SK-N-SH (cell line): ENCODE results near the gene TPRG1L. TPM values are rescaled to one million over a fixed set of nuclear protein-coding genes. Genes with fewer than 3 reads are reported as not detected.

Experiments
- CTCF ChIA-PET: fragments of 300-600, 350-600 bp; formaldehyde crosslinking; extraction: SDS; loops from one replicate; lab custom pipeline; 2021; lab: Yijun Ruan, JAX
- POLR2A ChIA-PET: fragments of 350-600 bp; sonication (Branson Sonifier 250); formaldehyde crosslinking; extraction: SDS; loops from one replicate; lab custom pipeline; 2020; ENCODE audit warnings: antibody characterized with exemption, inconsistent platforms; lab: Yijun Ruan, JAX
- DNase-seq: peaks from one replicate; pipeline ENCODE4 v3.0.0; 2012
- H2AFZ ChIP-seq: fragments of 200-600 bp; sonication (generic); 2 replicates; pipeline ENCODE4 v1.8.1; 2016; ENCODE audit warnings: antibody characterized with exemption, mild to moderate bottlenecking, low read depth
- H3F3A ChIP-seq: fragments of 200-600 bp; sonication (generic); replicated peaks from 2 replicates; pipeline ENCODE3; 2016; ENCODE audit warnings: antibody characterized with exemption, mild to moderate bottlenecking; ENCODE audit not compliant: insufficient read depth
- H3K27ac ChIP-seq, 2 experiments: fragments of 200-500 bp in 1 of 2; fragments of 200-600 bp in 1 of 2; sonication (Bioruptor generic) in 1 of 2; sonication (generic), shearing (Covaris generic) in 1 of 2; 2 replicates each; pipeline versions ENCODE4 v1.5.1 to v1.6.1; 2014 to 2016; ENCODE audit warnings: low read depth in 2 of 2, inconsistent platforms in 1 of 2, low read length in 1 of 2, mild to moderate bottlenecking in 1 of 2, mixed read lengths in 1 of 2
- H3K27me3 ChIP-seq: fragments of 200-600 bp; sonication (generic), shearing (Covaris generic); 2 replicates; pipeline ENCODE4 v1.6.1; 2016; ENCODE audit warnings: mixed run types; ENCODE audit not compliant: insufficient read depth
- H3K36me3 ChIP-seq, 2 experiments: fragments of 200-500 bp in 1 of 2; fragments of 200-600 bp in 1 of 2; sonication (Bioruptor generic) in 1 of 2; sonication (generic) in 1 of 2; replicated peaks in 1 of 2; 2 replicates each; pipeline versions ENCODE3 to v1.5.1; 2014 to 2016; ENCODE audit warnings: low read length in 1 of 2, mild to moderate bottlenecking in 1 of 2; ENCODE audit not compliant: insufficient read depth in 2 of 2, control insufficient read depth in 1 of 2
- H3K4me1 ChIP-seq, 2 experiments: fragments of 200-500 bp in 1 of 2; fragments of 200-600 bp in 1 of 2; sonication (Bioruptor generic) in 1 of 2; sonication (generic), shearing (Covaris generic) in 1 of 2; 2 replicates each; pipeline versions ENCODE4 v1.5.1 to v1.6.1; 2014 to 2016; ENCODE audit warnings: low read depth in 1 of 2, low read length in 1 of 2, mixed run types in 1 of 2; ENCODE audit not compliant: insufficient read depth in 2 of 2, control insufficient read depth in 1 of 2
- H3K4me2 ChIP-seq: fragments of 200-600 bp; sonication (generic), shearing (Covaris generic); 2 replicates; pipeline ENCODE4 v1.6.1; 2017; ENCODE audit warnings: mixed run types
- H3K4me3 ChIP-seq, 2 experiments: fragments of 200-500 bp in 1 of 2; fragments of 200-600 bp in 1 of 2; sonication (Bioruptor generic) in 1 of 2; sonication (generic), shearing (Covaris generic) in 1 of 2; 2 replicates each; pipeline versions ENCODE4 v1.5.1 to v1.8.1; 2014 to 2016; ENCODE audit warnings: low read depth in 2 of 2, inconsistent platforms in 1 of 2, low read length in 1 of 2, mild to moderate bottlenecking in 1 of 2, mixed read lengths in 1 of 2, moderate library complexity in 1 of 2
- H3K79me2 ChIP-seq: fragments of 200-600 bp; sonication (generic); 2 replicates; pipeline ENCODE4 v1.8.1; 2017; ENCODE audit warnings: mild to moderate bottlenecking; ENCODE audit not compliant: insufficient read depth
- H3K9ac ChIP-seq: fragments of 200-600 bp; sonication (generic); 2 replicates; pipeline ENCODE4 v1.6.1; 2017; ENCODE audit warnings: mixed run types
- H3K9me2 ChIP-seq: fragments of 200-600 bp; sonication (generic); 2 replicates; pipeline ENCODE4 v1.6.1; 2017; ENCODE audit warnings: mixed run types
- H3K9me3 ChIP-seq: fragments of 200-600 bp; sonication (generic); 2 replicates; pipeline ENCODE4 v1.6.1; 2017; ENCODE audit warnings: mixed run types, mild to moderate bottlenecking, moderate library complexity
- H4K20me1 ChIP-seq: fragments of 200-600 bp; sonication (generic); 2 replicates; pipeline ENCODE4 v1.6.1; 2017; ENCODE audit warnings: mild to moderate bottlenecking, mixed run types; ENCODE audit not compliant: insufficient read depth
- CHD2 ChIP-seq: fragments of 150-350 bp; IDR thresholded peaks from 2 replicates; pipeline ENCODE4 v1.6.1; 2018; ENCODE audit warnings: low read length; ENCODE audit not compliant: partially characterized antibody
- ELF1 ChIP-seq: IDR thresholded peaks from 2 replicates; pipeline ENCODE4 v1.4.0; 2012
- FOXJ3 ChIP-seq: sonication (generic); formaldehyde crosslinking; IDR thresholded peaks from 2 replicates; pipeline ENCODE4 v1.5.1; 2020; ENCODE audit warnings: mild to moderate bottlenecking, missing genetic modification reagents
- FOXM1 ChIP-seq: IDR thresholded peaks from 2 replicates; pipeline ENCODE4 v1.4.0; 2012; ENCODE audit warnings: low read depth, mild to moderate bottlenecking
- JUND ChIP-seq: IDR thresholded peaks from 2 replicates; pipeline ENCODE4 v1.4.0; 2012
- MEF2A ChIP-seq: IDR thresholded peaks from 2 replicates; pipeline ENCODE4 v1.4.0; 2012; ENCODE audit warnings: low read depth, borderline replicate concordance
- NFIC ChIP-seq: IDR thresholded peaks from 2 replicates; pipeline ENCODE4 v1.4.0; 2012; ENCODE audit warnings: borderline replicate concordance
- NRF1 ChIP-seq: IDR thresholded peaks from 2 replicates; pipeline ENCODE4 v1.6.1; 2012; ENCODE audit warnings: low read depth, mild to moderate bottlenecking, low read length
- RCOR1 ChIP-seq: fragments of 150-350 bp; IDR thresholded peaks from 2 replicates; pipeline ENCODE4 v1.6.1; 2017; ENCODE audit warnings: antibody characterized with exemption, low read length
- RXRA ChIP-seq: IDR thresholded peaks from 2 replicates; pipeline ENCODE4 v1.4.0; 2012; ENCODE audit warnings: low read depth, mild to moderate bottlenecking, borderline replicate concordance
- SIN3A ChIP-seq: IDR thresholded peaks from 2 replicates; pipeline ENCODE4 v1.6.1; 2012; ENCODE audit warnings: low read depth, mild to moderate bottlenecking, low read length, moderate library complexity, borderline replicate concordance
- SMC3 ChIP-seq: IDR thresholded peaks from 2 replicates; pipeline ENCODE4 v1.6.1; 2012; ENCODE audit warnings: low read depth, low read length, improper control_type of control experiment
- TCF12 ChIP-seq: IDR thresholded peaks from 2 replicates; pipeline ENCODE4 v1.4.0; 2012
- YY1 ChIP-seq: IDR thresholded peaks from 2 replicates; pipeline ENCODE4 v1.4.0; 2012; ENCODE audit warnings: low read depth, mild to moderate bottlenecking
- WGBS: methylation state at CpG from one replicate; pipeline ENCODE4 v1.1.6; 2017; ENCODE audit warnings: low lambda C conversion rate; 5-methylcytosine and 5-hydroxymethylcytosine counted together
- polyA plus RNA-seq, 3 experiments: library from polyadenylated mRNA; depleted of rRNA; stranded (reverse); fragments of >200 nt; gene quantifications; 2 replicates each; pipeline ENCODE4 v1.2.3, GENCODE V29; 2012
- TF ChIP-seq, protein P1 (sequence below): IDR thresholded peaks from 2 replicates; pipeline ENCODE4 v1.4.0; 2012; ENCODE audit warnings: low read depth, borderline replicate concordance
- TF ChIP-seq, protein P2 (sequence below): IDR thresholded peaks from 2 replicates; pipeline ENCODE4 v1.4.0; 2012; ENCODE audit warnings: low read depth, borderline replicate concordance
- TF ChIP-seq, protein P3 (sequence below): fragments of 200-600 bp; sonication (generic); IDR thresholded peaks from 2 replicates; pipeline ENCODE4 v1.6.1; 2017; ENCODE audit warnings: antibody characterized with exemption, mild to moderate bottlenecking, moderate library complexity
- TF ChIP-seq, protein P4 (sequence below): IDR thresholded peaks from 2 replicates; pipeline ENCODE4 v1.6.1; 2012; ENCODE audit warnings: mild to moderate bottlenecking, low read depth, low read length, moderate library complexity
- TF ChIP-seq, protein P5 (sequence below): fragments of 150-350 bp; IDR thresholded peaks from 2 replicates; pipeline ENCODE4 v1.6.1; 2017; ENCODE audit warnings: antibody characterized with exemption, low read length, low read depth, borderline replicate concordance

Gene TPRG1L
- polyA plus RNA-seq, 1 of the 3 experiments (the other 2 are of a cell fraction): 25.9 TPM

DNA sequence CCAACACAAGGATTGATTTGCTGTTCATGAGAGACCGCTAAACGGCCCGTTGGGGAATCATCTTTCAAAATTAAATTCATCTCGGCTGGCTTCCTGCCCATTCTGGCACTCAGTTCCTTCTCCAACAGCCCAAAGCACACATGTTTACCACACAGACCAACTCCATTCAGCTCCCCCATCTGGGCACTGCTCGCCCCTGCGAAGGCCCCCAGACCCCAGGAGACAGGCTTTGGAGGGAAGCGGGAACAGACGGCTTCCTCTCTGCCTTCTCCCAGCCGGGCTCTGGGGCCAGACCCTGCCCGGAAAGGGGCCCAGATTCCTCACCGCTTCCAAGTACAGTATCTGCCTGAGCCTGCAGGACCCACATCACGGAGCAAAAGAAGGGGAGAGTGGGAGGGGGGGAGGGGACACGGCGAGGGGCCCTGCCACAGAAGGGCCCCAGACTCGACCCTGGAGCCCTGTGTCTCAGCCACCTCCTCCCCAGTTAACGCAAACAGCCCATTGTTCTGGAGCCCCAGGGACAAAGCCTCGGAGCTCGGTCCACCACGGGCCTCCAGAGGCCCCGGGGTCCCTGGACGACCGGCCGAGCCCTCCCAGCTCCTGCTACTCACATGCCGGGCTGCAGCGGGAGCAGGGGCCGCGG is 14.2 kb upstream of the TPRG1L start:
- H3K27me3 ChIP-seq: no peaks in the 10 kb centered on the region
- H3K4me3 ChIP-seq: peak overlapping the region in 1 of 2 experiments; percentile 54; a peak in 2 of 4 replicates
- H2AFZ ChIP-seq: no peak overlapping the region
- TF ChIP-seq RXRA (no peak), CHD2 (no peak), SMC3 (no peak), ELF1 (no peak), NFIC (no peak), MEF2A (no peak), FOXM1 (no peak), TCF12 (no peak), SIN3A (no peak), YY1 (no peak), FOXJ3 (CRISPR knock-in tag) (no peak), RCOR1 (no peak), NRF1 (no peak), JUND (no peak)
- TF ChIP-seq, protein P1, sequence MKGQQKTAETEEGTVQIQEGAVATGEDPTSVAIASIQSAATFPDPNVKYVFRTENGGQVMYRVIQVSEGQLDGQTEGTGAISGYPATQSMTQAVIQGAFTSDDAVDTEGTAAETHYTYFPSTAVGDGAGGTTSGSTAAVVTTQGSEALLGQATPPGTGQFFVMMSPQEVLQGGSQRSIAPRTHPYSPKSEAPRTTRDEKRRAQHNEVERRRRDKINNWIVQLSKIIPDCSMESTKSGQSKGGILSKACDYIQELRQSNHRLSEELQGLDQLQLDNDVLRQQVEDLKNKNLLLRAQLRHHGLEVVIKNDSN: no peak
- TF ChIP-seq, protein P2, sequence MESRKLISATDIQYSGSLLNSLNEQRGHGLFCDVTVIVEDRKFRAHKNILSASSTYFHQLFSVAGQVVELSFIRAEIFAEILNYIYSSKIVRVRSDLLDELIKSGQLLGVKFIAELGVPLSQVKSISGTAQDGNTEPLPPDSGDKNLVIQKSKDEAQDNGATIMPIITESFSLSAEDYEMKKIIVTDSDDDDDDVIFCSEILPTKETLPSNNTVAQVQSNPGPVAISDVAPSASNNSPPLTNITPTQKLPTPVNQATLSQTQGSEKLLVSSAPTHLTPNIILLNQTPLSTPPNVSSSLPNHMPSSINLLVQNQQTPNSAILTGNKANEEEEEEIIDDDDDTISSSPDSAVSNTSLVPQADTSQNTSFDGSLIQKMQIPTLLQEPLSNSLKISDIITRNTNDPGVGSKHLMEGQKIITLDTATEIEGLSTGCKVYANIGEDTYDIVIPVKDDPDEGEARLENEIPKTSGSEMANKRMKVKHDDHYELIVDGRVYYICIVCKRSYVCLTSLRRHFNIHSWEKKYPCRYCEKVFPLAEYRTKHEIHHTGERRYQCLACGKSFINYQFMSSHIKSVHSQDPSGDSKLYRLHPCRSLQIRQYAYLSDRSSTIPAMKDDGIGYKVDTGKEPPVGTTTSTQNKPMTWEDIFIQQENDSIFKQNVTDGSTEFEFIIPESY: no peak
- TF ChIP-seq, protein P3, sequence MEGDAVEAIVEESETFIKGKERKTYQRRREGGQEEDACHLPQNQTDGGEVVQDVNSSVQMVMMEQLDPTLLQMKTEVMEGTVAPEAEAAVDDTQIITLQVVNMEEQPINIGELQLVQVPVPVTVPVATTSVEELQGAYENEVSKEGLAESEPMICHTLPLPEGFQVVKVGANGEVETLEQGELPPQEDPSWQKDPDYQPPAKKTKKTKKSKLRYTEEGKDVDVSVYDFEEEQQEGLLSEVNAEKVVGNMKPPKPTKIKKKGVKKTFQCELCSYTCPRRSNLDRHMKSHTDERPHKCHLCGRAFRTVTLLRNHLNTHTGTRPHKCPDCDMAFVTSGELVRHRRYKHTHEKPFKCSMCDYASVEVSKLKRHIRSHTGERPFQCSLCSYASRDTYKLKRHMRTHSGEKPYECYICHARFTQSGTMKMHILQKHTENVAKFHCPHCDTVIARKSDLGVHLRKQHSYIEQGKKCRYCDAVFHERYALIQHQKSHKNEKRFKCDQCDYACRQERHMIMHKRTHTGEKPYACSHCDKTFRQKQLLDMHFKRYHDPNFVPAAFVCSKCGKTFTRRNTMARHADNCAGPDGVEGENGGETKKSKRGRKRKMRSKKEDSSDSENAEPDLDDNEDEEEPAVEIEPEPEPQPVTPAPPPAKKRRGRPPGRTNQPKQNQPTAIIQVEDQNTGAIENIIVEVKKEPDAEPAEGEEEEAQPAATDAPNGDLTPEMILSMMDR: no peak
- TF ChIP-seq, protein P4, sequence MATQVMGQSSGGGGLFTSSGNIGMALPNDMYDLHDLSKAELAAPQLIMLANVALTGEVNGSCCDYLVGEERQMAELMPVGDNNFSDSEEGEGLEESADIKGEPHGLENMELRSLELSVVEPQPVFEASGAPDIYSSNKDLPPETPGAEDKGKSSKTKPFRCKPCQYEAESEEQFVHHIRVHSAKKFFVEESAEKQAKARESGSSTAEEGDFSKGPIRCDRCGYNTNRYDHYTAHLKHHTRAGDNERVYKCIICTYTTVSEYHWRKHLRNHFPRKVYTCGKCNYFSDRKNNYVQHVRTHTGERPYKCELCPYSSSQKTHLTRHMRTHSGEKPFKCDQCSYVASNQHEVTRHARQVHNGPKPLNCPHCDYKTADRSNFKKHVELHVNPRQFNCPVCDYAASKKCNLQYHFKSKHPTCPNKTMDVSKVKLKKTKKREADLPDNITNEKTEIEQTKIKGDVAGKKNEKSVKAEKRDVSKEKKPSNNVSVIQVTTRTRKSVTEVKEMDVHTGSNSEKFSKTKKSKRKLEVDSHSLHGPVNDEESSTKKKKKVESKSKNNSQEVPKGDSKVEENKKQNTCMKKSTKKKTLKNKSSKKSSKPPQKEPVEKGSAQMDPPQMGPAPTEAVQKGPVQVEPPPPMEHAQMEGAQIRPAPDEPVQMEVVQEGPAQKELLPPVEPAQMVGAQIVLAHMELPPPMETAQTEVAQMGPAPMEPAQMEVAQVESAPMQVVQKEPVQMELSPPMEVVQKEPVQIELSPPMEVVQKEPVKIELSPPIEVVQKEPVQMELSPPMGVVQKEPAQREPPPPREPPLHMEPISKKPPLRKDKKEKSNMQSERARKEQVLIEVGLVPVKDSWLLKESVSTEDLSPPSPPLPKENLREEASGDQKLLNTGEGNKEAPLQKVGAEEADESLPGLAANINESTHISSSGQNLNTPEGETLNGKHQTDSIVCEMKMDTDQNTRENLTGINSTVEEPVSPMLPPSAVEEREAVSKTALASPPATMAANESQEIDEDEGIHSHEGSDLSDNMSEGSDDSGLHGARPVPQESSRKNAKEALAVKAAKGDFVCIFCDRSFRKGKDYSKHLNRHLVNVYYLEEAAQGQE: no peak
- TF ChIP-seq, protein P5, sequence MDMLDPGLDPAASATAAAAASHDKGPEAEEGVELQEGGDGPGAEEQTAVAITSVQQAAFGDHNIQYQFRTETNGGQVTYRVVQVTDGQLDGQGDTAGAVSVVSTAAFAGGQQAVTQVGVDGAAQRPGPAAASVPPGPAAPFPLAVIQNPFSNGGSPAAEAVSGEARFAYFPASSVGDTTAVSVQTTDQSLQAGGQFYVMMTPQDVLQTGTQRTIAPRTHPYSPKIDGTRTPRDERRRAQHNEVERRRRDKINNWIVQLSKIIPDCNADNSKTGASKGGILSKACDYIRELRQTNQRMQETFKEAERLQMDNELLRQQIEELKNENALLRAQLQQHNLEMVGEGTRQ: no peak
- POLR2A ChIA-PET: no interaction called here
- 28% methylated on average over 10 of the region's 27 CpGs for WGBS
- peak; percentile 69 for DNase-seq
- H3K27ac ChIP-seq: no peak overlapping the region
- H3K79me2 ChIP-seq: no peaks in the 10 kb centered on the region
- no peaks in the 10 kb centered on the region for H3K9me2 ChIP-seq
- CTCF ChIA-PET: interaction anchor here (0.7 to 4.0 kb wide), 7 partner anchors 8 to 139 kb away, joined by 3 to 19 read pairs (median 3); no protein-coding TSS in a partner anchor
- H3F3A ChIP-seq: no peaks in the 10 kb centered on the region
- H3K4me2 ChIP-seq: peak overlapping the region; percentile 74; the same call in 1 of the 2 replicates
- H4K20me1 ChIP-seq: no peaks in the 10 kb centered on the region
- no peak overlapping the region for H3K9ac ChIP-seq
- no peaks in the 10 kb centered on the region for H3K9me3 ChIP-seq
- no peaks in the 10 kb centered on the region for H3K36me3 ChIP-seq
- H3K4me1 ChIP-seq: peaks cover 0 to 38% of the 10 kb centered on the region in 2 experiments; a peak in 2 of 4 replicates
